H1 (cell line): Measurements from ENCODE around the gene KLHL21. TPM values are rescaled to one million over a fixed set of nuclear protein-coding genes. Genes with fewer than 3 reads are reported as not detected.

ENCODE experiments used
- JUND ChIP-seq: IDR thresholded peaks from 2 replicates; pipeline ENCODE4 v1.6.1; 2011; ENCODE audit warnings: mild to moderate bottlenecking, improper control_type of control experiment, low read length
- POLR2A ChIP-seq, 2 experiments: IDR thresholded peaks; 1 replicate in 1 of 2; 2 replicates in 1 of 2; pipeline ENCODE4 v1.6.1; 2011; ENCODE audit warnings: low read depth in 2 of 2, low read length in 2 of 2, mild to moderate bottlenecking in 2 of 2; ENCODE audit errors: control extremely low read depth in 1 of 2
- RAD21 ChIP-seq, 2 experiments: IDR thresholded peaks in 1 of 2; conservative IDR thresholded peaks in 1 of 2; 2 replicates each; pipeline ENCODE4 v1.6.1; 2011; ENCODE audit warnings: low read depth in 2 of 2, low read length in 2 of 2, improper control_type of control experiment in 1 of 2, inconsistent platforms in 1 of 2, mild to moderate bottlenecking in 1 of 2, moderate library complexity in 1 of 2
- RXRA ChIP-seq: IDR thresholded peaks from 2 replicates; pipeline ENCODE4 v1.6.1; 2011; ENCODE audit warnings: low read depth, mild to moderate bottlenecking, low read length, moderate library complexity; ENCODE audit not compliant: insufficient read depth
- polyA plus RNA-seq, 7 experiments: library from polyadenylated mRNA; depleted of rRNA in 3 of 7; stranded (reverse) in 5 of 7; unstranded in 2 of 7; fragments of >200 nt in 5 of 7; fragments of 200-250 nt in 2 of 7; gene quantifications; 1 replicate in 5 of 7; 2 replicates in 1 of 7; 4 replicates in 1 of 7; pipeline versions ENCODE4 v1.2.1 to v1.2.3, GENCODE V29; 2011 to 2013; ENCODE audit warnings: missing spikeins in 2 of 7, mixed read lengths in 2 of 7
- total RNA-seq: library from RNA; stranded (reverse); fragmentation: NEBNext Ultra II Directional; extraction: Animal tissue kit (Norgen Biotek cat#: 25700); gene quantifications from 2 replicates; pipeline ENCODE4 v1.2.1, GENCODE V29; 2021

KLHL21 gene
- total and polyA plus RNA-seq, 2 of the 8 experiments (the other 6 are each of a cell fraction or from before 2014, with no cell fraction given): 11.9 to 22.3 TPM

GRCh38 chr1:6594977-6595740 lies 7.5 kb downstream of the KLHL21 start (continued):
- no peak; a peak in 1 of 3 replicates for TF ChIP-seq POLR2A (IDR thresholded peaks at IDR 0.05; ENCODE audit: control extremely low read depth in 1 of 2, low read depth in 2 of 2, low read length in 2 of 2)
- TF ChIP-seq JUND: no peak
- no peak for TF ChIP-seq RXRA
- no peak for TF ChIP-seq RAD21 (IDR thresholded peaks at IDR 0.05 in 1 of 2, conservative IDR thresholded peaks at IDR 0.05 in 1 of 2; ENCODE audit: low read depth in 2 of 2, low read length in 2 of 2)
